Hematopoietic multipotent progenitor cell treated with erythropoietin and hydrocortisone succinate and interleukin-3 and kit ligand, for 8 days (in vitro differentiated cells): Measurements from ENCODE around the gene TMCC1.
A peak's percentile ranks its signal among the peaks of the same experiment; 100 is the strongest.
"Not testable (repeated sequence)": the region's sequence is repeated elsewhere in the genome, so short reads cannot be mapped to it uniquely, and the experiment has no call there.

Experiments
- DNase-seq: peaks from one replicate; pipeline ENCODE4 v3.0.0-alpha.2; 2015

Gene TMCC1

DNA sequence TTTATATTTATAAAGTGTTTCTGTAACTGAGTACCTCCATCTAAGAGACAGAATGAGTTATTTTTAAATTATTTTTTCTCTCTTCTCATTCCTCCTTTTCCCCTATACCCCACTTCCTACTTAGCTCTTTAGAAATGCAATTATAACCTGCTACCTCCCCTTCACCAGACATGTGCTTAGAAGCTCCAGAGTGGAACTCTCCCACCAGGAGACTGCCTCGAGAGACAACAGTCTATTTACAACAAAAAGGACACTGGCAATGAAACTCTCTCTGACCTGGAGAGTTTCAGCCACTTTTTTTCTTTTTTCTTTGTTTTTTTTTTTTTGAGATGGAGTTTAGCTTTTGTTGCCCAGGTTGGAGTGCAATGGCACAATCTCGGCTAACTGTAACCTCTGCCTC lies 177.7 kb downstream of the TMCC1 start:
- DNase-seq: no peak

DNA sequence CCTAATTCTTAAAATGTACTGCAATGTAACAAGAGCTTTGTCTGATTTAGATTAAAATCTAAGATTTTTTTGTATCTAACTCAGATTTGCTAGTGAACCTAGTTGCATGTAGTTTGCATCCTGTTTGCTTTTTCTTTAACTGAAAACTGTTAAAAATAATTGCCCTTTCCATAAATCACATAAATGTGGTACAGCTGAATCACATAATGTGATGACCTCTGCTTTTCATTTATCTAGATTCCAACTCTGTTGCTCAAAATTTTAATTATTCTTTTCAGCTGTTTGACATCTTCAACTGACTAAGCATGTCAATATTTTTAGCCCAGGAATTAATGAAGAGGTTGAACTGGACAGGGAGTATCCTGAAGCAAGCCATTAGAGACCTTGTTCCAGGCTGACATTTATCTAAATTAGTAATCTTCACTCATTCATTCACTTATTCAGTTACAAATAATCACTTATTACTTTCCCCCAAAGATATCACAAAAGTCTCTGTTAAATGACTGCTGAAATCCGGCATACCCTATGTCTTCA lies 185.1 kb downstream of the TMCC1 start:
- no peak for DNase-seq

DNA sequence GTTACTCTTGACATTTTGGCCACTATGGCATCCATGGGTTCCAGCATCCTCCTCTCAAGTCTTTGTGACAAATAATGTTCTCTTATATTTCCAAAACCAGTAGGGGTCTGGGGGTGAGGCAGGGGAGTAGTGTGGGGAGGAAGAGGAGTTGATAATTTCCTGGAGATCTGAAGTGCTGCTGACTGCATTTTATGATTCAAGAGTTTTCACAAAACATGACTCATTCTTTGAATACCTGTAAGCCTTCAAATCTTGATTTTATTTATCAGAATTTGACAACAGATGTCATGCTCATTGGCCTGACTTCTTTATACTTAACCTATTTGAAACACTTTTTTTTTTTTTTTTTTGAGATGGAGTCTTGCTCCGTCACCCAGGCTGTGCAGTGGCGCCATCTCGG lies 188.2 kb downstream of the TMCC1 start:
- DNase-seq: no peak

DNA sequence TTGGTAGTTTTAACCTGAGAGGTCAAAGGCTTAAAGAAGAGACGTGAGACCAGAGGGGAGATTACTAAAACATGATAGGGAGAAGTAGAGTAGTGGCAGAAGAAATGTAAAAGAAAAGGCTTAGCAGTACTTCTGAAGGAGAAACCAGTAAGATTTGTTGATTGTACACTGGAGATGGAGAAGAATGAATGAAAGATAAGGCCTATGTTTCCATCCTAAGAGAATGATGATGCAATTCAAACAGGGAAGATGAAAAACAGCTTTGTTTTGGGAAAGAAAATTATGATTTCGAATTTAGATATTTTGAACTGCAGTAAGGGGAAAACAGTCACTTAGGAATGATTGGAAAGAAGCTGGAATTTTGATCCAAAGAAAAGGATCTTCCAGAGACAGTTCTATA lies 189.6 kb downstream of the TMCC1 start:
- DNase-seq: no peak

DNA sequence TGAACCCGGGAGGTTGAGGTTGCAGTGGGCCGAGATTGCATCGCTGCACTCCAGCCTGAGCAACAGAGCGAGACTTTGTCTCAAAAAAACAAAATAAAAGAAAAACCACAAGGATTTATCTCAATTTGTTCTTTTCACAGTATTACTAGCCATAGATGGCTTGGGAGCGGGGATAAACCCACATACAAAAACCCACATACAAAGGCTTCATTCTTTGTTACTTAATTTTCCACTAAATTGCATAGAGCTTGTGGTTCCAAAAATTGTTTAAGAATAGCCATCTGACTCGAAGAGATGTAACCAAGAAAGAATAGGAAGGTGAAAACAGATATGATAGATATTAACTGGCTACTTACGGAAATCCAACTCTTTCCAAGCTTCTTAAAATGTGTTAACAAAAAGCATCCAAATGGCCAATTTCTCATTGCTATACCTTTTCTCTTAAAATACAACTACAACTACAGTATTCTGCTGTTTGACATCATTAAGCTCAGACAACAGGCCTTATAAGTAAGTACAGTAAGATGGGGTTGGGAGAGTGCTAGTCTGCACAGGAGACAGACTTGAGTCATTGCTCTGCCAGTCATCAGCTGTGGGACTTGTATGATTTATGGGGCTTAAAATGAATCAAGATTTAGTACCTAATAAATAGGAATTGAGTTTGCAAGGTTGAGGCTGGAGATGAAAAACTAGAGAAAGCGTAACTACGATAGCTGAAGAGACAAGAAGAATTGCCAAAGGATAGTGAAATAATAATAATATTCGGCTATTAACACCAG lies 190.4 kb downstream of the TMCC1 start:
- DNase-seq: no peak

DNA sequence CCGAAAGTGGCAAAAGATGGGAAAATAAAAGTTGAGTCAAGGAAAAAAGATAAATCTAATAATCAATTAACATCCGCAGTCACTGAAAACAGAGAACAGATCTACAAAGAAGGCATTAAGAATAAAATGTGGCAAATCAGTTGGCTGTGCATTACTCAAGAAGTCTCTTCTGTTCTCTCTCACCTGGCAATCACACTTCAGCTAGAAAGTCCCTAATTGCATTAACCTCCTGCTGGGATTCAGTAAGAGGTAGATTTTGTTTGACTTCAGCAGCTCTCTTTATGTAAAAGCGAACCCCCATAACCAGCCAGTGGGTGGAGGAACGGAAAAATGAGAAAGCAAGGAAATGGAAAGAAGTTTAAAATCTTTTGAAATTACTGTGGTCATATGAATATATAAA lies 192.3 kb downstream of the TMCC1 start:
- no peak for DNase-seq

DNA sequence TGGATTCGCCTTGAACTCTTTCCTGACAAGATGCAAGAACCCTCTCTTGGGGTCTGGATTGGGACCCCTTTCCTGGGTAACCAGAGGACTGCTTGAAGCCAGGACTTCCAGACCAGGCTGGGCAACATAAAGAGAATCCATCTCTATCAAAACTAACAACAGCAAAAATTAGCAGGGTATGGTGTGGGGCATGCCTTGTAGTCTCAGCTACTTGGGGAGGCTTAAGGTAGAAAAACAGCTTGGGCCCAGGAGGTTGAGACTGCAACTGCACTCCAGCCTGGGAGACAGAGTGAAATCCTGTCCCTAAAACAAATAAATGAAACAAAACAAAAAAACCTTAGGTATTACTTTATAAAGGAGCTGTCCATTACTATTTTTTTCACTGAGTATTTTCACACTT lies 193.9 kb downstream of the TMCC1 start:
- DNase-seq: no peak

DNA sequence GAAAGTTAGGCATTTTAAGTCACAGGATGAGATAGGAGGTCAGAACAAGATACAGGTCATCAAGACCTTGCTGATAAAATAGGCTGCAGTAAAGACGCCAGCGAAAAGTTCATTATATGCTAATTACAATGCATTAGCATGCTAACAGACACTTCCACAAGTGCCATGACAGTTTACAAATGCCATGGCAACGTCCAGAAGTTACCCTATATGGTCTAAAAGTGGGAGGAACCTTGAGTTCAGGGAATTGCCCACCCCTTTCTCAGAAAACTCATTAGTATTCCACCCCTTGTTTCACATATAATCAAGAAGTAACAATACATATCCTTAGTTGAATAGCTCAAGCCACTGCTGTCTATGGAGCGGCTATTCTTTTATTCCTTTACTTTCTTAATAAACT lies 194.3 kb downstream of the TMCC1 start:
- DNase-seq: peak; percentile 84

DNA sequence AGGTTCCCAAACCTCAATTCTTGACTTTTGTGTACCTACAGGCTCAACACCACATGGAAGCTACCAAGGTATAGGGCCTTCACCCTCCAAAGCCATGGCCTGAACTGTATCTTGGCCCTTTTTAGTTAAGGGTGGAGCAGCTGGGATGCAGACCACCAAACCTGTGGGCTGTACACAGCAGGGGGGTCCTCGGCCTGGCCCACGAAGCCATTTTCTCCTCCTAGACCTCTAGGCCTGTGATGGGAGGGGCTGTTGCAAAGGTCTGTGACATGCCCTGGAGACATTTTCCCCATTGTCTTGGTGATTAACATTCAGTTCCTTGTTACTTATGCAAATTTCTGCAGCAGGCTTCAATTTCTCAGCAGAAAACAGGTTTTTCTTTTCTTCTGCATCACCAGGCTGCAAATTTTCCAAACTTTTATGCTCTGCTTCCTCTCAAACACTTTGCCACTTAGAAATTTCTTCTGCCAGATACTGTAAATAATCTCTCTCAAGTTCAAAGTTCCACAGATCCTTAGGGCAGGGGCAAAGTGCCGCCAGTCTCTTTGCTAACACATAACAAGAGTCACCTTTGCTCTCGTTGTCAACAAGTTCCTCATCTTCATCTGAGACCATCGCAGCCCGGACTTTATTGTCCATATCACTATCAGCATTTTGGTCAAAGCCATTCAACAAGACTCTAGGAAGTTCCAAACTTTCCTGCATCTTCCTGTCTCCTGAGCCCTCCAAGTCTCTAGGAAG lies 196.1 kb downstream of the TMCC1 start:
- no peak for DNase-seq

DNA sequence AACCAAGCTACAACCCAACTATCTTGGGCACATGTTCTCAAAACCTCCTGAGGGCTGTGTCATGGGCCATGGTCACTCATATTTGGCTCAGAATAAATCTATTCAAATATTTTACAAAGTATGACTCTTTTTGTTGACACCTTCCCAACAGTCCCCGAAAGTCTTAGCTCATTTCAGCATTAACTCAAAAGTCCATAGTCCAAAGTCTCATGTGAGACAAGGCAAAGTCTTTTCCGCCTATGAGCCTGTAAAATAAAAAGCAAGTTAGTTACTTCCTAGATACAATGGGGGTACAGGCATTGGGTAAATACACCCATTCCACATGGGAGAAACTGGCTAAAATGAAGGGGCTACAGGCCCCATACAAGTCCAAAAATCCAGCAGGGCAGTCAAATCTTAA lies 197.1 kb downstream of the TMCC1 start:
- DNase-seq: not testable (repeated sequence)

DNA sequence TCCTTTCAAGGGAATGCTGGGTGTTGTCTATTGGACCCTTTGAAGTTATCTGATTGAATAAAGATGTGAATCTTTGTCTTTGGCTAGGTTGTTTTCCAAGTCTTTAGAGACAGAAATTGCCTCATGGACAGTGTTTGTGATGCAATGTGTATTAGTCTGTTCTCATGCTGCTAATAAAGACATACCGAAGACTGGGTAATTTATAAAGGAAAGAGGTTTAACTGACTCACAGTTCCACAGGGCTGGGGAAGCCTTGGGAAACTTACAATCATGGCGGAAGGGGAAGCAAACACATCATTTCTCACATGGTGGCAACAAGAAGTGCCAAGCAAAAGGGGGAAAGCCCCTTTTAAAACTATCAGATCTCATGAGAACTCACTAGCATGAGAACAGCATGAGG lies 198.3 kb downstream of the TMCC1 start:
- DNase-seq: no peak

DNA sequence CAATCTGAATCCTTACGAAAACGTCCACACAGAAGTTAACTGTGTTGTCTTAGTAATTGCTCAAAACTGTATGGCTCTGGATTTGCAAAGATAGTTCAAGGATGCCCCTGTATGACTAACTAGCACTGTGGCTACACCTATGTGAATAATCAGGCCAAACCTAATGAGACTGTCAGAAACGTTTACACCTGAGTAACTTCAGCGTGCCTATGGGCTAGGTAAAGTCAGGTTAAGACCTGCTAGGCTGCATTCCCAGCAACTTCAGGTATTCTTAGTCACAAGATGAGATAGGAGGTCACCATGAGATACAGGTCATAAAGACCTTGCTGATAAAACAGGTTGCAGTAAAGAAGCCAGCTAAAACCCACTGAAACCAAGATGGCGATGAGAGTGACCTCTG lies 199.3 kb downstream of the TMCC1 start:
- DNase-seq: no peak

DNA sequence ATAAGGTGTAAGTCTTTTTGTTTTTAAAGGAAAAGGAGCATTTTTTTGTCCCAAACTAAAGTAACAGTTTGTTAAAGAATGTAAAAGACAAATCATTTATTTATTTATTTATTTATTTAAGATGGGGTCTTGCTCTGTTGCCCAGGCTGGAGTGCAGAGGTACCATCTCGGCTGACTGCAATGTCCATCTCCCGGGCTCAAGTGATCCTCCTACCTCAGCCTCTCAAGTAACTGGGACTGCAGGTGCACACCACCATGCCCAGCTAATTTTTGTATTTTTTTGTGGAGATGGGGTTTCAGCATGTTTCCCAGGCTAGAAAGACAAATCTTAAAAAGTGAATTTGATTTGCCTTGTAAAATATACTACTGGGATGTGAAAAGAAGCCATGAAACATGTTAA lies 200.8 kb downstream of the TMCC1 start:
- no peak for DNase-seq

DNA sequence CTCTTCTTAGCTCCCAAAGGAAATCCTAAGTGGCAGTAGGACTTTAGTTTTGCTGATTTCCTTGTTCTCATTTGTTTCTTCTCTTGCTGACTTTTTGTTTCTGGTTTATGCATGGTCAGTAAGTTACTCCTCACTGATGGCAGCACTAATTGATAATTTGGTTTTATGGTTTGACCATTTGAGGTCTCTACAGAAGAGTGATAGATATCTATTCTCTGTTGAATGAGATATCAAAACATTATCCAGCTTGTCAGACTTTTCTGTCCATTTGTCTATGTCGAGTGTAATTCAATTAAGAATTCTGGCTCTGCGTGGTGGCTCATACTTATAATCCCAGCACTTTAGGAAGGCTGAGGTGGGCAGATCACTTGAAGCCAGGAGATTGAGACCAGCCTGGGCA lies 202.5 kb downstream of the TMCC1 start:
- DNase-seq: no peak

DNA sequence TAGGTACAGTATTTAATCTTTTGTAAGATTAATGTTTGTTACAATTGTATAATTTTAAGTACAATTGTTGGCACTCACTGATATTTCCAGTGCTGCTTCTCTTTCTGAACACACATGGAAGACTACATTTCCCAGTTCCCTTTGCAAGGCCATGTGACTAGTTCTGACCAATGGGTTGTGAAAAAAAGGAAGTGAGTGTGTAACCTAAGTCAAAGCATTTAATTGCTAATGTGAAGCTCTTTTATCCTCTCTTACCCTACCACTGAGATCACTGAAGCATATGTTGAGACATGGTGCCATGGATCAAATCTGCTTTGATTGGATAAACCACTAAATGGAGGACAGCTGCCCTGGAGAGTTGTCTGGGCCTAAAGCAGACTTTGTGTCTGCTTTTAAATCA lies 203.1 kb downstream of the TMCC1 start:
- peak; percentile 86 for DNase-seq

DNA sequence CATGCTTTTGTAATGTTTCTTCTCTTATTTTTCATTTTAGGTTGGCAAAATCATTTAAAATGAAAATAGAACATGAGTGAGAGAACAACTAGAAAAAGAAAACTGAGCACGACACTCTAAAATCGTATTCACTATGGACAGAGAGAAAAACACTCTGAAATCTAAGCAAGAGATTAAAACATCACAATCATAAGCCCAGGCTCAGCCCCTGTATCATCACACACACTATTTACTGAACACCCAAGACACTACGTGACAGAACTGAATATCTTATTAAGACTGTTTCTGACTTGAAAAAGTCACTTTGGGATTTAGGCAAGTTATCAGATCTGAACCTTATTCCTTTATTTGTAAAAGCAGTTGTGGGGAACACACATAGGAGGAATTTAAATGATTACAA lies 204.5 kb downstream of the TMCC1 start:
- DNase-seq: no peak

DNA sequence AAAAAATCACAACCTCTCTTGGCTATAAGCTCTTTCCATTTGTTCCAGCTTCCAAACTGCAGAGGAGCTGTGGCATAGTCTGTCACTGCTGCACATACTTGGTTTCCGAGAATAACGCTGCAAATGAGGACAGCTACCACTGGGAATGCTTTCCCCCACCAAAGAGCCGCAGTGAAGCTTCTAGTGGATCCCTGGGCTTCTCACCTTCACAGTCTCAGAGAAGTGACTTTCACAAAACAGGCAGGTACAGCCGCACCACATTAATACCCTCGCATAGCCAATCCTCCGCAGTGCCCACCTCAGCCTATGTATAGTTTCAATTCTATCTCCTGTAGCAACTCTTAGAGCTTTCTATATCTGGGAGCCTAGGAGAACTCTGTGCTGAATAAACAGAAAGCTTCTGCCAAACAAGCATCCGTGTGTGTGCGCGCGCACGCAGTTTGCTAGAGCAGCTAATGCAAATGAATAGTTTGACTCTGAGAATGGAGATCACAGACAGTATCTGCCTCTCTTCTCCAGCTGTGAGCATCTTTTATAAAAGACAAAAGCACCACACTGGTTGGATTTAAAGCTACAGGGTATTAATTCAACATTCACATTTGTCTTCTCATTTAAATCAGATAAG lies 205.1 kb downstream of the TMCC1 start:
- no peak for DNase-seq

DNA sequence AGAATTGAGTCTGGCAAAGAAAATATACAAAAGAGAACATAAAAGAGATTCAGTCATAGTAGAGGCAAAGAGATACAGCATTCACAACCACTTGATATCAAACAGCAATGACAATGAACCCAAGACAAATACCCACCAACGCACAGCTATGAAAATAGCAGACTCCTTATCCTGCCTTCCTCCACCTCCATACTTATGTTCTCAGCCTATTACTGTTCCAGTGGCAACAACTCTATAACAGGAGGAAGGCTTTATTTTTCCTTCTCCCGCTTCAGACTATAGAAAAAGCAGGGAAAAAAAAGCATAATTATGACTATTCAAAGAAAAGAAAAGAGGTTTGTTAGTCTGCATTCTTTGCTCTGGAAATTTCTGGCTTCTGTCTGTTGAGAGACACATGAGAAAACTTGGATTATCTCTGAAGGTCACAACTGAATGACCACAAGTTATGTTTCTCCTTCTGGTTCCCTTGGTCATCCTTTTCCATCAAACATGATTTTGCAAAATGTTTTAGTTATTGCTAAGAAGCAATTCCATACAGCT lies 205.9 kb downstream of the TMCC1 start:
- no peak for DNase-seq

DNA sequence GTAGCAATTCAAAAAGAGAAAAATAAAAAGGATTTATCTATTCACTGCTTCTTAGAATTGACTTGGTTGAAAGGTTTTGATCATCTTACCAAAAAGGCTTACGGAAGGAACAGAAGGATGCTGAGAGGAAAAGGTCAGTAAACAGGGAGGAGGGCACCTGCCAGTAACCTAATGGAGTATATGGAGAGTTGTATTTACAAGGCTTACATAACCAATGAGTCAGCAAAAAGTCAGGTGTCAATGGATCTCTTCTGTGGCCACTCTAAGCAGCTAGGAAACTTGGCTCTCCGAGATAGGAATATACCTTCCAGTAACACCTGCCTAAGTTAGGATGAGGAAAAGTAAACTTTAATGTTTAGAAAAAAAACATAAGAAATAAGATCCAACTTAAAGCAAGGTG lies 206.6 kb downstream of the TMCC1 start:
- peak; percentile 39 for DNase-seq

DNA sequence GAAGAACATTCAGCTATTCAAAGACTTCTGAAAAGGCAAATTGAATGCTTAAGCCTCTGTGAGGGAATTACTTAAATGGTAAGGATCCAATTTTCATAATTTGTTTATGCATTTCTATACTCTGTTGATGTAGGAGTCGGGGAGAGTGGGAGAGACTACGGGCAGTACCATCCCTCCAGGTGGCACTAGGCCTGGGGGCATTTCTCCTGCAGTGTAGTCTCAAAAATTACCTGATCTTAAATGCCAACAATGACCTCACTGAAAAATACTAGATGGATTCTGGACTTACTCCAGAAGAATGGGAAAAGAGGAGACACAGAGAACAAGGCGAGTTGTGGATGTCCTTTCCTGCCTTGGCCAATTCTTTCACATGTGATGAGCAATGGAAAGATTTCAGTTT lies 209.2 kb downstream of the TMCC1 start:
- no peak for DNase-seq

DNA sequence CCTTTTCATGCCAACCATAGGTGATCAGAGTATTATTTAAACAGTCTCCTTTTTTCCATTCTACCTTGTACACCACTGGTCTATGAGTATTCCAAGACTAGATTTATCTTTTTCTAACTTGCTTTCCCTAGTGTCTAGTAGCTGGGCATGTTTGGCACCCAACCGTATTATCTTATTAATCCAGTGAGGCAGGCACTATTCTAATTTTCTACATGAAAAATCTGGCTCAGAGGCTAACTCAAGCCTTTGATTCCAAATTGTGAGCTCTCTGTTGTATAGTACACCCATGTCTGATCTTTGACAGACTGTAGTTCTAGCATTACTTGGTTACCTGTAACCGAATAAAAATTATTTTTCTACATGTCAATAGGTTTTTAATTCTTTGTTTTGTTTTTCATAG lies 210.3 kb downstream of the TMCC1 start:
- no peak for DNase-seq

DNA sequence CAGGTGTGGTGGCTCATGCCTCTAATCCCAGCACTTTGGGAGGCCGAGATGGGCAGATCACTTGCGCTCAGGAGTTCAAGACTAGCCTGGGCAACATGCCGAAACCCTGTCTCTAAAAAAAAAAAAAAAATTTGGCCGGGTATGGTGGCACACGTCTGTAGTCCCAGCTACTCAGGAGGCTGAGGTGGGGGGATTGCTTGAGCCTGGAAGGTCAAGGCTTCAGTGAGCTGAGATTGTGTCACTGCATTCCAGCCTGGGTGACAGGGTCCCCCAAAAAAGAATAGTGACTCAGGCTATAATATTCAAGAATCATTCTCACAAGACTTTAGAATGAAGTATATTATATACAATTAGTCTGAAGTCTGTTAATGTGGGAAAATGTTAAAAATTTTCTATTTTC lies 216.5 kb downstream of the TMCC1 start:
- DNase-seq: no peak

DNA sequence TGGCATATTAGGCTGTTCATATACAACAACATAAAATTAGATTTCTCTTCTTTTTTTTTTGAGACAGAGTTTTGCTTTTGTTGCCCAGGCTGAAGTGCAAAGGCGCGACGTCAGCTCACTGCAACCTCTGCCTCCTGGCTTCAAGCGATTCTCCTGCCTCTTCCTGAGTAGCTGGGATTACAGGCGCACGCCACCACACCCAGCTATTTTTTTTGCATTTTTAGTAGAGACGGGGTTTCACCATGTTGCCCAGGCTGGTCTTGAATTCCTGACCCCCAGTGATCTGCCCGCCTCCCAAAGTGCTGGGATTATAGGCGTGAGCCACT lies 218.8 kb downstream of the TMCC1 start:
- DNase-seq: not testable (repeated sequence)
